ENCODE measurements around the gene GSK3B.

GSK3B gene

DNA sequence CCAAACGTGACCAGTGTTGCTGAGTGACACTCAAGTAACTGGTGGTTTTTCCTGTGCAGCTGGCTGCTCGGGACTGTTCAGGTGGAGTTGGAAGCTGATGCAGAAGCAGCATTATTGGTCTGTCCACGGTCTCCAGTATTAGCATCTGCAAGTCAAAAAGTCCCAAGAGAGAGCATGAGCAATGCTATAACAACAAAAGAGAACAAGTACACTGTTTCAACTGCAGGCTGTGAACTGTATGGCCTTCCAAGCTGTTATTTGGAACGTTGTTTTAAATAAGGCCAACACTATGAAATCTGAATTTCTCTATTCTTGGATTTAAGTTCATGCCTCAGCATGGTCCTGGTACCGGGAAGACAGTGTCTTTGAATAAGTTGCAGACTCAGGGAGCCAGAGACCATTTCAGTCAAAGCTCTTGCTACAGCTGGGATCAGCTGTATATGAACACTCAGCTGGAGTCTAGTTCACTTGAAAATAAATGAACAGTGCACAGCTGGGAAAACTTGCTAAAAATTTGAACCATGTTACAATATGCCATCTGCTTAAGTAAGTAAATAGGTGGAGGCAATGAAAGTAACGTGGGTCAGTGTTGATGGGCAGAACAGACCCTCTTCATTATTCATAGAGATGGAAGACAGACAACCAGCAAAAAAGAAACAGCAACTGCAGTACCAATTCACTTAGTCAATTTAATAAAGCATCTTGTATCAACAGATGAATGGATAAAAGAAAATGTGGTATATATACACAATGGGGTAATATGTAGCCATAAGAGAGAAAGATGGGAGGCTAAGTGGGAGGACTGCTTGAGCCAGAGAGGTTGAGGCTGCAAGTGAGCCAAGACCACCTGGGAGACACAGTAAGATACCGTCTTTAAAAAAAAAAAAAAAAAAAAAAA lies 267.3 kb downstream of the GSK3B start:
- Histone ChIP-seq H3K4me3 (ENCODE audit: low read depth, low read length) (no peak overlapping the region), H3K27me3 (ENCODE audit: insufficient read depth, low read length) (no peaks in the 10 kb centered on the region), H3K36me3 (ENCODE audit: insufficient read depth, low read length) (no peaks in the 10 kb centered on the region), H3K79me2 (ENCODE audit: control insufficient read depth, insufficient read depth, low read length, unreplicated experiment) (peaks cover 3% of the 10 kb centered on the region), H2AFZ (ENCODE audit: low read length, unreplicated experiment) (no peak overlapping the region), H3K27ac (ENCODE audit: low read depth, low read length) (no peak overlapping the region), H3K4me1 (ENCODE audit: control insufficient read depth, insufficient read depth, low read length, unreplicated experiment) (peaks cover 8% of the 10 kb centered on the region)

GRCh38 chr3:119825820-119826219 lies 268.4 kb downstream of the GSK3B start:
- Histone ChIP-seq H3K27ac (ENCODE audit: low read depth, low read length) (no peak overlapping the region), H3K79me2 (ENCODE audit: control insufficient read depth, insufficient read depth, low read length, unreplicated experiment) (peaks cover 3% of the 10 kb centered on the region), H3K4me3 (ENCODE audit: low read depth, low read length) (no peak overlapping the region), H3K36me3 (ENCODE audit: insufficient read depth, low read length) (no peaks in the 10 kb centered on the region), H2AFZ (ENCODE audit: low read length, unreplicated experiment) (no peak overlapping the region), H3K27me3 (ENCODE audit: insufficient read depth, low read length) (no peaks in the 10 kb centered on the region), H3K4me1 (ENCODE audit: control insufficient read depth, insufficient read depth, low read length, unreplicated experiment) (peaks cover 8% of the 10 kb centered on the region)

DNA sequence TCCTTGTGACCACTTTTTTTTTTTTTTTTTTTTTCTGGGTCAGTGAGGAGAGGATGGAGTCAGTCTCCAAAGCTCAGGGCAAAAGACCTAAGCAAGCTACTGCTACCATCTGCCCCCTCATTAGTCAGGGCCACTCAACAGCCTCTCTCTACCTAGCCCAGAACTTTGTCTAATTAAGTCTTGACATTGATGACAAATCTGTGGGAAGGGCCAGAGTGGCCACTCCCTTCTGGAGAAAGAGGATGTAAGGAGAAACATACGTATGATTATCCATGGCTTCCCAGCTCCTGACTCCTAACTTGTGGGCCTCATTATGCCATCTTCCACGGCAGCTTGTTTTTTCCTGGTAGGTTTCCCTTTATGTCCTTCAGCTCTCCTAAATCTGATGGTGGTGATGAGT lies 274.4 kb downstream of the GSK3B start:
- Histone ChIP-seq H3K27ac (ENCODE audit: low read depth, low read length) (no peak overlapping the region), H3K4me3 (ENCODE audit: low read depth, low read length) (no peak overlapping the region), H3K36me3 (ENCODE audit: insufficient read depth, low read length) (no peaks in the 10 kb centered on the region), H3K4me1 (ENCODE audit: control insufficient read depth, insufficient read depth, low read length, unreplicated experiment) (no peaks in the 10 kb centered on the region), H2AFZ (ENCODE audit: low read length, unreplicated experiment) (no peak overlapping the region), H3K79me2 (ENCODE audit: control insufficient read depth, insufficient read depth, low read length, unreplicated experiment) (no peaks in the 10 kb centered on the region), H3K27me3 (ENCODE audit: insufficient read depth, low read length) (no peaks in the 10 kb centered on the region)

GRCh38 chr3:119818937-119819336 lies 275.3 kb downstream of the GSK3B start:
- no peak overlapping the region for H3K4me3 ChIP-seq (ENCODE audit: low read depth, low read length)
- no peaks in the 10 kb centered on the region for H3K27me3 ChIP-seq (ENCODE audit: insufficient read depth, low read length)
- no peaks in the 10 kb centered on the region for H3K36me3 ChIP-seq (ENCODE audit: insufficient read depth, low read length)
- no peak overlapping the region for H2AFZ ChIP-seq (ENCODE audit: low read length, unreplicated experiment)
- H3K27ac ChIP-seq (ENCODE audit: low read depth, low read length), result no peak overlapping the region
- H3K79me2 ChIP-seq (ENCODE audit: control insufficient read depth, insufficient read depth, low read length, unreplicated experiment), result no peaks in the 10 kb centered on the region
- no peaks in the 10 kb centered on the region for H3K4me1 ChIP-seq (ENCODE audit: control insufficient read depth, insufficient read depth, low read length, unreplicated experiment)

GRCh38 chr3:119817583-119818363 lies 276.5 kb downstream of the GSK3B start:
- Histone ChIP-seq H3K27me3 (ENCODE audit: insufficient read depth, low read length) (no peaks in the 10 kb centered on the region), H2AFZ (ENCODE audit: low read length, unreplicated experiment) (no peak overlapping the region), H3K36me3 (ENCODE audit: insufficient read depth, low read length) (no peaks in the 10 kb centered on the region), H3K27ac (ENCODE audit: low read depth, low read length) (no peak overlapping the region), H3K79me2 (ENCODE audit: control insufficient read depth, insufficient read depth, low read length, unreplicated experiment) (no peaks in the 10 kb centered on the region), H3K4me3 (ENCODE audit: low read depth, low read length) (no peak overlapping the region), H3K4me1 (ENCODE audit: control insufficient read depth, insufficient read depth, low read length, unreplicated experiment) (no peaks in the 10 kb centered on the region)

GRCh38 chr3:119817071-119817470 lies 277.2 kb downstream of the GSK3B start:
- Histone ChIP-seq H2AFZ (ENCODE audit: low read length, unreplicated experiment) (no peak overlapping the region), H3K4me1 (ENCODE audit: control insufficient read depth, insufficient read depth, low read length, unreplicated experiment) (no peaks in the 10 kb centered on the region), H3K4me3 (ENCODE audit: low read depth, low read length) (no peak overlapping the region), H3K79me2 (ENCODE audit: control insufficient read depth, insufficient read depth, low read length, unreplicated experiment) (no peaks in the 10 kb centered on the region), H3K27me3 (ENCODE audit: insufficient read depth, low read length) (no peaks in the 10 kb centered on the region), H3K27ac (ENCODE audit: low read depth, low read length) (no peak overlapping the region), H3K36me3 (ENCODE audit: insufficient read depth, low read length) (no peaks in the 10 kb centered on the region)

- no peaks in the 10 kb centered on the region for H3K4me1 ChIP-seq (ENCODE audit: control insufficient read depth, insufficient read depth, low read length, unreplicated experiment)
- H3K27me3 ChIP-seq (ENCODE audit: insufficient read depth, low read length), result no peaks in the 10 kb centered on the region
- no peak overlapping the region for H3K4me3 ChIP-seq (ENCODE audit: low read depth, low read length)
- no peaks in the 10 kb centered on the region for H3K36me3 ChIP-seq (ENCODE audit: insufficient read depth, low read length)
- no peaks in the 10 kb centered on the region for H3K79me2 ChIP-seq (ENCODE audit: control insufficient read depth, insufficient read depth, low read length, unreplicated experiment)
- no peak overlapping the region for H3K27ac ChIP-seq (ENCODE audit: low read depth, low read length)
- H2AFZ ChIP-seq (ENCODE audit: low read length, unreplicated experiment), result no peak overlapping the region
Measured at GRCh38 chr3:119815716-119816115, 278.5 kb downstream of the GSK3B start.

GRCh38 chr3:119812491-119813058 lies 281.7 kb downstream of the GSK3B start:
- Histone ChIP-seq H2AFZ (ENCODE audit: low read length, unreplicated experiment) (no peak overlapping the region), H3K27ac (ENCODE audit: low read depth, low read length) (no peak overlapping the region), H3K36me3 (ENCODE audit: insufficient read depth, low read length) (no peaks in the 10 kb centered on the region), H3K4me3 (ENCODE audit: low read depth, low read length) (no peak overlapping the region), H3K27me3 (ENCODE audit: insufficient read depth, low read length) (no peaks in the 10 kb centered on the region), H3K4me1 (ENCODE audit: control insufficient read depth, insufficient read depth, low read length, unreplicated experiment) (peaks cover 4% of the 10 kb centered on the region), H3K79me2 (ENCODE audit: control insufficient read depth, insufficient read depth, low read length, unreplicated experiment) (no peaks in the 10 kb centered on the region)

DNA sequence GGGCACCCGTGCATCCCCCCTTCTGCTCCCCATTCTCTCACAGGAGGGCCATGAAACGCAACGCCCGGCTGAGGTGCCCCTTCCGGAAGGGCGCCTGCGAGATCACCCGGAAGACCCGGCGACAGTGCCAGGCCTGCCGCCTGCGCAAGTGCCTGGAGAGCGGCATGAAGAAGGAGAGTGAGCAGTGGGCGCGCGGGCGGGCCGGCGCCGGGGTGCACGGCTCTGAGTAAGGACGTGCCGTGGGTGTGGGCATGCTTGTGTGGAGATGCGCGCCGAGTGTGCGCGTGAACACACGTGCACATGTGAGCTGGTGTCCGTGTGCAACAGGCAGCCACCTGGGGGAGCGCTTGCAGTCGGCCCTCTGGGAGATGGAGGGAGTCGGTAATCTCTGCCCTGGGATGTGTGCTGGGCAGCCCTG lies 284.2 kb downstream of the GSK3B start:
- Histone ChIP-seq H3K27me3 (ENCODE audit: insufficient read depth, low read length) (no peaks in the 10 kb centered on the region), H2AFZ (ENCODE audit: low read length, unreplicated experiment) (peak overlapping the region; percentile 96), H3K79me2 (ENCODE audit: control insufficient read depth, insufficient read depth, low read length, unreplicated experiment) (no peaks in the 10 kb centered on the region), H3K4me1 (ENCODE audit: control insufficient read depth, insufficient read depth, low read length, unreplicated experiment) (peaks cover 4% of the 10 kb centered on the region), H3K27ac (ENCODE audit: low read depth, low read length) (no peak overlapping the region), H3K4me3 (ENCODE audit: low read depth, low read length) (peak overlapping the region; percentile 80), H3K36me3 (ENCODE audit: insufficient read depth, low read length) (no peaks in the 10 kb centered on the region)

- Histone ChIP-seq H3K4me1 (ENCODE audit: control insufficient read depth, insufficient read depth, low read length, unreplicated experiment) (peaks cover 4% of the 10 kb centered on the region), H3K79me2 (ENCODE audit: control insufficient read depth, insufficient read depth, low read length, unreplicated experiment) (no peaks in the 10 kb centered on the region), H3K27me3 (ENCODE audit: insufficient read depth, low read length) (no peaks in the 10 kb centered on the region), H3K27ac (ENCODE audit: low read depth, low read length) (no peak overlapping the region), H3K36me3 (ENCODE audit: insufficient read depth, low read length) (no peaks in the 10 kb centered on the region), H3K4me3 (ENCODE audit: low read depth, low read length) (peak overlapping the region; percentile 80), H2AFZ (ENCODE audit: low read length, unreplicated experiment) (peak overlapping the region; percentile 96)
Measured at GRCh38 chr3:119809249-119810017, 284.8 kb downstream of the GSK3B start.
